Upper lobe of right lung (tissue), 1 donor: ENCODE measurements around the gene SLF2. TPM values are rescaled to one million over a fixed set of nuclear protein-coding genes. Genes with fewer than 3 reads are reported as not detected.
A peak's percentile ranks its signal among the peaks of the same experiment; 100 is the strongest.

Experiments
- ATAC-seq: fragments of 200-7000 bp; cut with Tn5 transposase; one replicate; pipeline ENCODE4 v1.9.1; 2020; ENCODE audit warnings: mild to moderate bottlenecking, moderate library complexity
- DNase-seq: peaks from one replicate; pipeline ENCODE4 v3.0.0-alpha.2; 2020
- H3K27ac ChIP-seq: fragments of 200-600 bp; one replicate; pipeline ENCODE4 v1.8.0; 2022
- H3K27me3 ChIP-seq: fragments of 200-600 bp; one replicate; pipeline ENCODE4 v1.8.0; 2022; ENCODE audit warnings: mild to moderate bottlenecking
- H3K36me3 ChIP-seq: fragments of 200-600 bp; one replicate; pipeline ENCODE4 v1.8.0; 2022
- H3K4me1 ChIP-seq: fragments of 200-600 bp; one replicate; pipeline ENCODE4 v1.8.0; 2022
- H3K4me3 ChIP-seq: fragments of 200-600 bp; one replicate; pipeline ENCODE4 v1.8.0; 2022; ENCODE audit warnings: mild to moderate bottlenecking
- H3K9me3 ChIP-seq: fragments of 200-600 bp; one replicate; pipeline ENCODE4 v1.8.0; 2022
- intact Hi-C: fragments of 100-400 bp; cut with DNase I; formaldehyde crosslinking; loops from one replicate; pipeline ENCODE4 v1.11.0; 2022
- total RNA-seq: library from RNA; stranded (reverse); fragmentation: NEBNext Ultra II Directional; extraction: Animal tissue kit (Norgen Biotek cat#: 25700); gene quantifications from one replicate; pipeline ENCODE4 v1.2.1, GENCODE V29; 2021
- TF ChIP-seq, protein P1 (sequence below): fragments of 200-600 bp; IDR thresholded peaks from one replicate; pipeline ENCODE4 v1.8.0; 2022; ENCODE audit warnings: antibody characterized with exemption
- donor health status: DM: no; HTN: yes; CAD: no; lungs with severe emphysema.

The SLF2 gene
- total RNA-seq, 1 donor from 2014 or later = 32.9 TPM

- Histone ChIP-seq H3K9me3 (no peaks in the 10 kb centered on the region), H3K36me3 (peaks cover 35% of the 10 kb centered on the region), H3K4me3 (no peak overlapping the region), H3K27ac (no peak overlapping the region), H3K27me3 (no peaks in the 10 kb centered on the region), H3K4me1 (peaks cover 13% of the 10 kb centered on the region)
- TF ChIP-seq, protein P1, sequence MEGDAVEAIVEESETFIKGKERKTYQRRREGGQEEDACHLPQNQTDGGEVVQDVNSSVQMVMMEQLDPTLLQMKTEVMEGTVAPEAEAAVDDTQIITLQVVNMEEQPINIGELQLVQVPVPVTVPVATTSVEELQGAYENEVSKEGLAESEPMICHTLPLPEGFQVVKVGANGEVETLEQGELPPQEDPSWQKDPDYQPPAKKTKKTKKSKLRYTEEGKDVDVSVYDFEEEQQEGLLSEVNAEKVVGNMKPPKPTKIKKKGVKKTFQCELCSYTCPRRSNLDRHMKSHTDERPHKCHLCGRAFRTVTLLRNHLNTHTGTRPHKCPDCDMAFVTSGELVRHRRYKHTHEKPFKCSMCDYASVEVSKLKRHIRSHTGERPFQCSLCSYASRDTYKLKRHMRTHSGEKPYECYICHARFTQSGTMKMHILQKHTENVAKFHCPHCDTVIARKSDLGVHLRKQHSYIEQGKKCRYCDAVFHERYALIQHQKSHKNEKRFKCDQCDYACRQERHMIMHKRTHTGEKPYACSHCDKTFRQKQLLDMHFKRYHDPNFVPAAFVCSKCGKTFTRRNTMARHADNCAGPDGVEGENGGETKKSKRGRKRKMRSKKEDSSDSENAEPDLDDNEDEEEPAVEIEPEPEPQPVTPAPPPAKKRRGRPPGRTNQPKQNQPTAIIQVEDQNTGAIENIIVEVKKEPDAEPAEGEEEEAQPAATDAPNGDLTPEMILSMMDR = no peak
- DNase-seq (no peak), ATAC-seq (no peak)
- intact Hi-C loops = no loop called here
These were observed 54.6 kb downstream of the SLF2 start for GRCh38 chr10:100967332-100967731.

GRCh38 chr10:100968062-100968736 lies 55.4 kb downstream of the SLF2 start:
- no peak overlapping the region for H3K27ac ChIP-seq
- no peak overlapping the region for H3K4me3 ChIP-seq
- TF ChIP-seq, protein P1 = no peak
- ATAC-seq (no peak), DNase-seq (no peak)
- no peaks in the 10 kb centered on the region for H3K27me3 ChIP-seq
- peaks cover 26% of the 10 kb centered on the region for H3K36me3 ChIP-seq
- H3K9me3 ChIP-seq = no peaks in the 10 kb centered on the region
- intact Hi-C loops = no loop called here
- peaks cover 13% of the 10 kb centered on the region for H3K4me1 ChIP-seq

DNA sequence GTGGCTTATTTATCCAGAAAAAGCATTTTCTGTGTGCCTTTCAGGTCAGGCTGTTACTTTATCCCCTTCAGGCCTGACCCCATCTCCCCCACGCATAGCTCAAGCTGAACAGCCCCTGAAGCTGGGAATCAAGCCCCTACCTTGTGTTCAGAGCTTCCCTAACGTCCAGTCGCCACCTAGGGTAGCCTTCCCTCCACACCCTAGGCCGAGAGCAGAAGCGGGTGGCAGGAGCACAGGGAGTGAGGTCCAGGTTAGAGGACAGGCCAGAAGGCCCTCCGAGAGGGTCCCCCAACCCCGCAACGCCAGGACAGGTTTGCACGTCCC lies 56.1 kb downstream of the SLF2 start:
- Histone ChIP-seq H3K27ac (no peak overlapping the region), H3K27me3 (no peaks in the 10 kb centered on the region), H3K36me3 (peaks cover 20% of the 10 kb centered on the region), H3K4me1 (peaks cover 13% of the 10 kb centered on the region), H3K4me3 (peak overlapping the region; percentile 66), H3K9me3 (no peaks in the 10 kb centered on the region)
- no peak for DNase-seq
- no peak for ATAC-seq
- intact Hi-C loops = no loop called here
- TF ChIP-seq, protein P1 = no peak

GRCh38 chr10:100969187-100970075 lies 56.7 kb downstream of the SLF2 start, which contains the start of gene SEMA4G:
Gene SEMA4G (plus strand): TSS chr10:100969504. CDS start chr10:100972913, 3,409 bp downstream.
- intact Hi-C loops = no loop called here
- no peak within 1 kb of the TSS for H3K27ac ChIP-seq
- ATAC-seq = peak; percentile 78

DNA sequence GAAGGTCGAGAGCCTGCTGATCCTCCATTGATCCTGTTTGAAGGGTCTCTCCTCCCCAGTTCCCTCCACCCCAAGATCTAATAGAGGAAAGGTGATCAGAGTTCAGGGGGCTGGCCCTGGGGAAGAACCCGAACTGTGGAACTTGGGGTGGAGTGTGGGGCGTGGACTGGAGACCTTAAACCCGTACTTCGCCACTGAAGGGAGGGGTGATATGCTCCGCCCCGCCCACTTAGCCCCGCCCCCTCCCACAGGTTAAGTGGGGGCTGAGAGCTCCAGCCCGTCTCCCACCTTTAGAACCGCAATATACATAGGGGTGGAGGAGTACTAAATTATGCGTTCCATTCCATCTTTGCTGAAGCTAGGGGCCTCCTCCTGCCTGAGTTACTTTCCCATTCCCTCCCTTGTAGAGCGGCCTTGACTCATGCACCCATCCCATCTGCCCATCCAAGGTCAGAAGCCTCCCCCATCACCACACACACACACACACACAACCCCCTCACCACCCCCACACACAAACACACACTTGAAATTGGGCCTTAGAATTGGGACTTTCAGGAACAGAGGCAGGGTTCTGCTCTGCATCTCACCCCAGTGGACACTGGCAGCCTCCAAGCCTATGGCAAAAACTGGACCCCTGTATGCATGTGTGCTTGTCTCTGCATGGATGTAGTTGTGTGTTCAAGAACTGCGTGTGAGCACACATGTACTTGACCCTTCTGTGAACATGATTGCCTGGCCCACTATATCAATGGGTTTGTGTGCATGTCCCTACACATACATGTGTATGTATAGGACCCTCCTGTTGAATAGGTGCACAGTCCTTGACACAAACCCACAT lies 57.5 kb downstream of the SLF2 start:
- intact Hi-C loops = no loop called here
- DNase-seq (no peak), ATAC-seq (peak; percentile 60)
- Histone ChIP-seq H3K27ac (no peak overlapping the region), H3K4me3 (peak overlapping the region; percentile 66), H3K36me3 (peaks cover 10% of the 10 kb centered on the region), H3K9me3 (no peaks in the 10 kb centered on the region), H3K27me3 (no peaks in the 10 kb centered on the region), H3K4me1 (peaks cover 13% of the 10 kb centered on the region)
- TF ChIP-seq, protein P1 = no peak

More at GRCh38 chr10:100969187-100970075, 56.7 kb downstream of the SLF2 start, which contains the start of gene SEMA4G:
- H3K4me3 ChIP-seq = peak within 1 kb of the TSS; percentile 66
- DNase-seq = peak; percentile 77
- H3K9me3 ChIP-seq = no peaks in the 10 kb centered on the region
- peaks cover 14% of the 10 kb centered on the region for H3K36me3 ChIP-seq
- H3K27me3 ChIP-seq = no peaks in the 10 kb centered on the region
- H3K4me1 ChIP-seq = peaks cover 13% of the 10 kb centered on the region
- TF ChIP-seq, protein P1 = peak; percentile 70
